HFFc6 (cell line): ENCODE data around the gene SOX6. TPM values are rescaled to one million over a fixed set of nuclear protein-coding genes. Genes with fewer than 3 reads are reported as not detected.

ENCODE experiments used
- DNase-seq: peaks from one replicate; pipeline ENCODE4 v3.0.0-alpha.2; 2018
- H3K27ac Mint-ChIP-seq: 2 replicates; pipeline ENCODE4 v1.8.0; 2020; ENCODE audit warnings: mild to moderate bottlenecking, mixed read lengths
- H3K27me3 Mint-ChIP-seq: 2 replicates; pipeline ENCODE4 v1.8.0; 2021; ENCODE audit warnings: mild to moderate bottlenecking, moderate library complexity, mixed read lengths; ENCODE audit not compliant: insufficient read depth
- H3K36me3 Mint-ChIP-seq: 2 replicates; pipeline ENCODE4 v1.8.0; 2021; ENCODE audit warnings: low read depth, mixed read lengths
- H3K4me1 Mint-ChIP-seq: 2 replicates; pipeline ENCODE4 v1.8.0; 2020; ENCODE audit warnings: low read depth, mixed read lengths
- H3K4me3 Mint-ChIP-seq: 2 replicates; pipeline ENCODE4 v1.8.0; 2020; ENCODE audit warnings: mild to moderate bottlenecking, moderate library complexity, mixed read lengths
- H3K9me3 Mint-ChIP-seq: 2 replicates; pipeline ENCODE4 v1.8.0; 2020; ENCODE audit warnings: mild to moderate bottlenecking, mixed read lengths
- total RNA-seq, 6 experiments: library from RNA; stranded (reverse); fragmentation: NEBNext Ultra II Directional; extraction: Animal tissue kit (Norgen Biotek cat#: 25700); gene quantifications; 2 replicates in 1 of 6; 3 replicates in 5 of 6; pipeline ENCODE4 v1.2.3, GENCODE V29; 2021
- TF ChIP-seq, protein P1 (sequence below): fragments of 200-600 bp; sonication (generic); IDR thresholded peaks from 2 replicates; pipeline ENCODE4 v1.5.0; 2021; ENCODE audit warnings: antibody characterized with exemption, mild to moderate bottlenecking

SOX6 gene
- total RNA-seq, 6 experiments from 2014 or later = 0.66 to 6.5 (median 1.4) TPM

DNA sequence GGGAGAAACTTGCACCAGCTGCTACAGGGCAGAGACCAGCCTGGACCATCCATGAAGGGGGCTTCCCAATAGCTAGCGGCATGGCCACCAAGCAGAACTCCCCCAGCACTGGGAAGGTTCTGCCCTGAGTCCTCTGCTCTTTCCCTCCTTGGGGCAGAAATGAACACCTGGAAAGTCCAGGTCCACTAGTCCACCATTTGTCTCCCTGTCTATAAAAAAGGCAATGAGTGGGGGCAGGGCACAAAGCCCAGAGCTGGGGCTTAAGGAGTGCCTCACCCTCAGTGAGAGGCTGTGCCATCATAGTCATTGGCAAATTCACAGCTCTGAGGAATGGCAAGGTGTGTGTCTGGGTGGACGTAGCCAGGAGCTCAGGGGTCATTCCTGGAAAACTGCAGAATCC is 420.3 kb downstream of the SOX6 start:
- Mint-ChIP-seq H3K27me3 (peaks cover 7% of the 10 kb centered on the region), H3K4me3 (no peak overlapping the region), H3K36me3 (no peaks in the 10 kb centered on the region), H3K9me3 (peaks cover 8% of the 10 kb centered on the region; the same call in 1 of the 2 replicates), H3K27ac (no peak overlapping the region), H3K4me1 (no peaks in the 10 kb centered on the region)
- no peak for DNase-seq
- TF ChIP-seq, protein P1, sequence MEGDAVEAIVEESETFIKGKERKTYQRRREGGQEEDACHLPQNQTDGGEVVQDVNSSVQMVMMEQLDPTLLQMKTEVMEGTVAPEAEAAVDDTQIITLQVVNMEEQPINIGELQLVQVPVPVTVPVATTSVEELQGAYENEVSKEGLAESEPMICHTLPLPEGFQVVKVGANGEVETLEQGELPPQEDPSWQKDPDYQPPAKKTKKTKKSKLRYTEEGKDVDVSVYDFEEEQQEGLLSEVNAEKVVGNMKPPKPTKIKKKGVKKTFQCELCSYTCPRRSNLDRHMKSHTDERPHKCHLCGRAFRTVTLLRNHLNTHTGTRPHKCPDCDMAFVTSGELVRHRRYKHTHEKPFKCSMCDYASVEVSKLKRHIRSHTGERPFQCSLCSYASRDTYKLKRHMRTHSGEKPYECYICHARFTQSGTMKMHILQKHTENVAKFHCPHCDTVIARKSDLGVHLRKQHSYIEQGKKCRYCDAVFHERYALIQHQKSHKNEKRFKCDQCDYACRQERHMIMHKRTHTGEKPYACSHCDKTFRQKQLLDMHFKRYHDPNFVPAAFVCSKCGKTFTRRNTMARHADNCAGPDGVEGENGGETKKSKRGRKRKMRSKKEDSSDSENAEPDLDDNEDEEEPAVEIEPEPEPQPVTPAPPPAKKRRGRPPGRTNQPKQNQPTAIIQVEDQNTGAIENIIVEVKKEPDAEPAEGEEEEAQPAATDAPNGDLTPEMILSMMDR = no peak

DNA sequence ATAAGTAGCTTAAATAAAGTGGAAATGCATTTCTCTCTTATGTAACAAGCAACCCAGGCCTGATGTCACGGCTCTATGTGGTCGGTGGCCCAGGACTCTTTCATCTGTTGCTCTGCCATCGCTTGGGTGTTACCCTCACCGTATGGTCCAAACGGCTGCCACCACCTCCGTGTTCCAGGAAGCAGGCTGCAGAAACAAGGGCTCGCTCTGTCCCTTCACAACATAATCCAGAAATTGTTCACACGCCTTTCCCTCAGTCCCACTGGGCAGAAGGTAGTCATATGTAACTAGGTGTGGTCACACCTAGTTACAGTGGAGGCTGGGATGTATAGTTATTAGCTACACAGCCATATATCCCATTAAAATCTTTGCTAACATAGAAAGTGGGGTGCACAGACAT is 421.0 kb downstream of the SOX6 start:
- no peaks in the 10 kb centered on the region for H3K36me3 Mint-ChIP-seq
- no peak overlapping the region for H3K4me3 Mint-ChIP-seq
- DNase-seq = no peak
- peaks cover 8% of the 10 kb centered on the region; the same call in 1 of the 2 replicates for H3K9me3 Mint-ChIP-seq
- H3K4me1 Mint-ChIP-seq = no peaks in the 10 kb centered on the region
- no peak overlapping the region for H3K27ac Mint-ChIP-seq
- H3K27me3 Mint-ChIP-seq = peaks cover 11% of the 10 kb centered on the region
- TF ChIP-seq, protein P1 = no peak

DNA sequence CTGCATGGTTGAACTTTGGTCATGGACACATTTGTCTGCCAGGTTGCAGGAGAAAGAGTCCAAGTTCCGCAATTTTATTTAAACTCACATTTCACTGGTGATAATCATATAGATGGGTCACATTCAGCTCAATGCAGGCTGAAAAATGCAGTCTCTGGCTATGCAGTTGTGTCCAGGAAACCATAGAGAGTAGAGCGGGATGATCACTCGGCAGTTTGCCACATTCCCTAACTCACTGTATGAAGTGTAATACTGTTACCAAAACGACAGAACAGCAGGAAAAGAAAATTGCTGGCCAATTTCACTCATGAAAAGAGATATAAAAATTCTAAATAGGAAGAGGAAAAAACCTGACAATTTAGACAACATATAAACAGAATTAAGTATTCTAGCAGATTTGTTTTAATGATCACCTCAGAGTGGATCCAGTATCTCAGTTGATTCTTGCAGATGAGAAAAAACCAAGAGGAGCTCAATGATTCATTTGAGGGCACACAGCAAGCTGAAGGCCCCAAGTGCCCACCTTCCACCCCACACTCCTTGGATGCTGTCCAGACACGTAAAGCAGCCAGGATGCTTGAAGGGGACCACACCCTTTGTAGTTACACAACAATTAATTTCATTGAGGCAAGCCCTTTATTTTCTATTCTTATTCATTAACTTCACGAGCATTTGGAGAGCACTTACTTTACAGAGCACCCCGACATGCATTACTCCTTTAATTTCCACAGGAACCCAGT is 422.3 kb downstream of the SOX6 start:
- Mint-ChIP-seq H3K27ac (no peak overlapping the region), H3K9me3 (peaks cover 8% of the 10 kb centered on the region; the same call in 1 of the 2 replicates), H3K4me1 (no peaks in the 10 kb centered on the region), H3K27me3 (peaks cover 12% of the 10 kb centered on the region), H3K4me3 (no peak overlapping the region), H3K36me3 (no peaks in the 10 kb centered on the region)
- no peak for DNase-seq
- TF ChIP-seq, protein P1 = no peak

DNA sequence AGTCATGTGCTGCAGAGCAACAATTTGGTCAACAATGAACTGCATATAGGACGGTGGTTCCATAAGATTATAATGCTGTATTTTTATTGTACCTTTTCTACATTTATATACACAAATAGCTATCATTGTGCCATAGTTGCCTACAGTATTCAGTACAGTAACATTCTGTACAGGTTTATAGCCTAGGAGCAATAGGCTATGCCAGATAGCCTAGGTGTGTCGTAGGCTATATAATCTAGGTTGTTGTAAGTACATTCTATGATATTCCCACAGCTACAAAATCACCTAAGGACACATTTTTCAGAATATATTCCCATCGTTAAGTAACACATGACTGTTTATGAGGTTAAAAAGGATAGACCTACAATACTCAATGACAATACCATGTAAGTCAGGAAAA is 423.9 kb downstream of the SOX6 start:
- TF ChIP-seq, protein P1 = no peak
- Mint-ChIP-seq H3K36me3 (no peaks in the 10 kb centered on the region), H3K9me3 (peaks cover 8% of the 10 kb centered on the region; the same call in 1 of the 2 replicates), H3K4me3 (no peak overlapping the region), H3K27me3 (peaks cover 12% of the 10 kb centered on the region), H3K27ac (no peak overlapping the region), H3K4me1 (no peaks in the 10 kb centered on the region)
- no peak for DNase-seq

DNA sequence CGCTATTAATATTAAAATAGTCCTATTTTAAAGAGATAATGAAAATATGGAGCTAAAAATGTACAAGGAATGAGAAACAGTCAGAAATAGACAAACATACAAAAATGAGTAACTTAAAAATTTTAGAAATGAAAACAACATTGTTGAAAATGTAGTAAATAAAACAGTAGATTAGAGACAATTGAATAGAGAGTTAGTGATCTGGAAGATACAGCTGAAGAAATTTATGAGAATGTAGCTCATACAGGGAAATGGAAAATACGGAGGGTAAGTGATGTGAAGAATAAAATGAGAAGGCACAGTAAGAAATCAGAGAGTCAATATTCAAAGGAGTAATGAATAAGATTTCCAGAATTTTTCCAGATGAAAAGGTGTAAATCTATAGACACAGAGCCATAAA is 424.8 kb downstream of the SOX6 start:
- H3K4me1 Mint-ChIP-seq = no peaks in the 10 kb centered on the region
- no peak for DNase-seq
- no peak overlapping the region for H3K27ac Mint-ChIP-seq
- no peak overlapping the region for H3K4me3 Mint-ChIP-seq
- H3K36me3 Mint-ChIP-seq = no peaks in the 10 kb centered on the region
- H3K9me3 Mint-ChIP-seq = peaks cover 8% of the 10 kb centered on the region; the same call in 1 of the 2 replicates
- TF ChIP-seq, protein P1 = no peak
- H3K27me3 Mint-ChIP-seq = peaks cover 12% of the 10 kb centered on the region
